Breast epithelium (tissue), 3 donors: ENCODE results near the gene TRIM46. TPM values are rescaled to one million over a fixed set of nuclear protein-coding genes. Genes with fewer than 3 reads are reported as not detected.

Source experiments
- total RNA-seq, 3 donors: library from RNA; depleted of rRNA; stranded (reverse); fragments of >200 nt; gene quantifications; one replicate each; pipeline ENCODE4 v1.1.0, GENCODE V29; 2016

The TRIM46 gene
- total RNA-seq, 3 donors from 2014 or later = 0.98 to 1.5 TPM; not detected in 1

Other genes with a start within 250 kb of the TRIM46 start
- 10 to 100 TPM; 15.0 to 16.7 (median 16.4) TPM for gene PMVK, start 237.1 kb upstream of the TRIM46 start, total RNA-seq
- gene PBXIP1, start 217.8 kb upstream of the TRIM46 start, total RNA-seq = 100 to 1,000 TPM in 2 of 3 donors, 10 to 100 TPM in 1; 79.3 to 156 (median 105) TPM
- gene PYGO2, start 212.1 kb upstream of the TRIM46 start, total RNA-seq = 10 to 100 TPM; 14.6 to 26.2 (median 20.3) TPM
- gene SHC1, start 203.1 kb upstream of the TRIM46 start, total RNA-seq = 100 to 1,000 TPM in 2 of 3 donors, 10 to 100 TPM in 1; 94.4 to 177 (median 134) TPM
- gene CKS1B, start 199.2 kb upstream of the TRIM46 start, total RNA-seq = 100 to 1,000 TPM in 1 of 3 donors, 10 to 100 TPM in 2; 44.6 to 104 (median 47.3) TPM
- gene FLAD1, start 190.5 kb upstream of the TRIM46 start, total RNA-seq = 10 to 100 TPM; 27.0 to 42.7 (median 39.3) TPM
- gene LENEP, start 180.3 kb upstream of the TRIM46 start, total RNA-seq = not detected
- 10 to 100 TPM; 45.6 to 82.5 (median 53.4) TPM for gene ZBTB7B, start 171.0 kb upstream of the TRIM46 start, total RNA-seq
- 1 to 10 TPM in 2 of 3 donors, under 1 TPM in 1; 0.48 to 4.4 (median 3.3) TPM for gene DCST2, start 140.1 kb upstream of the TRIM46 start, total RNA-seq
- under 1 TPM; 0.16 to 0.66 (median 0.44) TPM for gene DCST1, start 140.0 kb upstream of the TRIM46 start, total RNA-seq
- gene ADAM15, start 122.5 kb upstream of the TRIM46 start, total RNA-seq = 100 to 1,000 TPM in 2 of 3 donors, 10 to 100 TPM in 1; 97.8 to 155 (median 109) TPM
- 10 to 100 TPM in 2 of 3 donors, 1 to 10 TPM in 1; 4.8 to 26.6 (median 23.9) TPM for gene EFNA4, start 110.1 kb upstream of the TRIM46 start, total RNA-seq
- gene EFNA3, start 95.0 kb upstream of the TRIM46 start, total RNA-seq = 1 to 10 TPM; 1.6 to 7.2 (median 6.6) TPM
- 100 to 1,000 TPM in 2 of 3 donors, 10 to 100 TPM in 1; 18.7 to 163 (median 120) TPM for gene EFNA1, start 46.0 kb upstream of the TRIM46 start, total RNA-seq
- 10 to 100 TPM; 25.0 to 32.4 (median 28.5) TPM for gene SLC50A1, start 38.0 kb upstream of the TRIM46 start, total RNA-seq
- gene DPM3, start 33.3 kb upstream of the TRIM46 start, total RNA-seq = 10 to 100 TPM; 53.7 to 69.4 (median 68.2) TPM
- gene KRTCAP2, start 545 bp upstream of the TRIM46 start, total RNA-seq = 100 to 1,000 TPM; 104 to 147 (median 131) TPM
- gene THBS3, start 34.0 kb downstream of the TRIM46 start, total RNA-seq = 10 to 100 TPM; 17.3 to 27.5 (median 25.9) TPM
- gene MTX1, start 34.8 kb downstream of the TRIM46 start, total RNA-seq = 10 to 100 TPM; 41.1 to 50.8 (median 44.8) TPM
- 10 to 100 TPM in 2 of 3 donors, 1 to 10 TPM in 1; 8.2 to 12.1 (median 10.2) TPM for gene ENTREP3, start 81.6 kb downstream of the TRIM46 start, total RNA-seq
- gene SCAMP3, start 88.5 kb downstream of the TRIM46 start, total RNA-seq = 10 to 100 TPM; 64.9 to 72.0 (median 68.3) TPM
- gene CLK2, start 99.7 kb downstream of the TRIM46 start, total RNA-seq = 10 to 100 TPM; 29.1 to 53.4 (median 48.7) TPM
- 1 to 10 TPM; 1.3 to 2.3 (median 2.3) TPM for gene HCN3, start 103.6 kb downstream of the TRIM46 start, total RNA-seq
- under 1 TPM in 1 of 3 donors, not detected in 2; 0.33 TPM for gene PKLR, start 127.6 kb downstream of the TRIM46 start, total RNA-seq
- 100 to 1,000 TPM in 1 of 3 donors, 10 to 100 TPM in 2; 84.2 to 102 (median 93.1) TPM for gene FDPS, start 135.0 kb downstream of the TRIM46 start, total RNA-seq
- gene RUSC1, start 147.0 kb downstream of the TRIM46 start, total RNA-seq = 10 to 100 TPM; 14.1 to 22.4 (median 14.4) TPM